ENCODE measurements around the gene UBAC2.

GRCh38 chr13:99298056-99298455 is 97.4 kb downstream of the UBAC2 start:
- TF ChIP-seq GATA2 (IDR thresholded peaks at IDR 0.05; ENCODE audit: insufficient read depth, insufficient read length, low read depth, low read length) (no peak), POLR2A (IDR thresholded peaks at IDR 0.05; ENCODE audit: low read depth, low read length) (no peak), MAX (IDR thresholded peaks at IDR 0.05; ENCODE audit: insufficient read depth, insufficient read length) (no peak), EZH2 (IDR thresholded peaks at IDR 0.05; ENCODE audit: borderline replicate concordance, low read depth, low read length, severe bottlenecking) (no peak)
